HG02642 (cell line): ENCODE data around the gene LHFPL3.

Source experiments
- ATAC-seq: cut with Tn5 transposase; IDR thresholded peaks from one replicate; pipeline ENCODE4 v1.9.1; 2021; ENCODE audit warnings: mild to moderate bottlenecking; ENCODE audit not compliant: unreplicated experiment, poor library complexity

Gene LHFPL3

GRCh38 chr7:104873401-104873800, 545.0 kb downstream of the LHFPL3 start:
- ATAC-seq, result no peak

- peak; percentile 77 for ATAC-seq
Observed at GRCh38 chr7:104878577-104878976, 550.2 kb downstream of the LHFPL3 start.

GRCh38 chr7:104883248-104883717, 554.9 kb downstream of the LHFPL3 start:
- ATAC-seq, result peak; percentile 4

GRCh38 chr7:104883718-104884452, 555.5 kb downstream of the LHFPL3 start:
- ATAC-seq, result peak; percentile 94

- no peak for ATAC-seq
Observed at GRCh38 chr7:104886651-104887050, 558.2 kb downstream of the LHFPL3 start.

- no peak for ATAC-seq
Observed at GRCh38 chr7:104890216-104890615, 561.8 kb downstream of the LHFPL3 start.

GRCh38 chr7:104891949-104892348, 563.5 kb downstream of the LHFPL3 start:
- no peak for ATAC-seq

- ATAC-seq, result no peak
Observed at GRCh38 chr7:104894314-104894713, 565.9 kb downstream of the LHFPL3 start.

GRCh38 chr7:104894726-104895521, 566.5 kb downstream of the LHFPL3 start:
- peak; percentile 21 for ATAC-seq

- ATAC-seq, result peak; percentile 47
Observed at GRCh38 chr7:104895522-104896236, 567.3 kb downstream of the LHFPL3 start.

- ATAC-seq, result no peak
Observed at GRCh38 chr7:104898434-104898833, 570.0 kb downstream of the LHFPL3 start.

- ATAC-seq, result no peak
Observed at GRCh38 chr7:104900525-104901239, 572.3 kb downstream of the LHFPL3 start.

- no peak for ATAC-seq
Observed at GRCh38 chr7:104901240-104901619, 572.8 kb downstream of the LHFPL3 start.

GRCh38 chr7:104902183-104902582, 573.8 kb downstream of the LHFPL3 start:
- no peak for ATAC-seq

- ATAC-seq, result no peak
Observed at GRCh38 chr7:104903044-104903443, 574.6 kb downstream of the LHFPL3 start.

GRCh38 chr7:104903846-104904245, 575.4 kb downstream of the LHFPL3 start:
- ATAC-seq, result no peak

- no peak for ATAC-seq
Observed at GRCh38 chr7:104906032-104906431, 577.6 kb downstream of the LHFPL3 start.

GRCh38 chr7:104906556-104906955, 578.2 kb downstream of the LHFPL3 start:
- no peak for ATAC-seq

GRCh38 chr7:104908636-104909035, 580.2 kb downstream of the LHFPL3 start:
- no peak for ATAC-seq

- ATAC-seq, result no peak
Observed at GRCh38 chr7:104909096-104909495, 580.7 kb downstream of the LHFPL3 start.
